Lower leg skin (tissue), 3 donors: Measurements from ENCODE around the gene TAF5.

ENCODE experiments used
- POLR2A ChIP-seq, 2 donors: fragments of 450-650 bp; IDR thresholded peaks; one replicate each; pipeline ENCODE4 v1.6.1; 2016 to 2017; ENCODE audit warnings: antibody characterized with exemption in 2 of 2, mild to moderate bottlenecking in 1 of 2, moderate library complexity in 1 of 2
- TF ChIP-seq, protein P1 (sequence below), 3 donors: fragments of 450-650 bp; IDR thresholded peaks; one replicate each; pipeline ENCODE4 v1.5.1; 2016; ENCODE audit warnings: antibody characterized with exemption in 3 of 3, mild to moderate bottlenecking in 3 of 3, moderate library complexity in 2 of 3

GRCh38 chr10:103367379-103367781 lies 396 bp upstream of the TAF5 start:
- TF ChIP-seq, protein P1, sequence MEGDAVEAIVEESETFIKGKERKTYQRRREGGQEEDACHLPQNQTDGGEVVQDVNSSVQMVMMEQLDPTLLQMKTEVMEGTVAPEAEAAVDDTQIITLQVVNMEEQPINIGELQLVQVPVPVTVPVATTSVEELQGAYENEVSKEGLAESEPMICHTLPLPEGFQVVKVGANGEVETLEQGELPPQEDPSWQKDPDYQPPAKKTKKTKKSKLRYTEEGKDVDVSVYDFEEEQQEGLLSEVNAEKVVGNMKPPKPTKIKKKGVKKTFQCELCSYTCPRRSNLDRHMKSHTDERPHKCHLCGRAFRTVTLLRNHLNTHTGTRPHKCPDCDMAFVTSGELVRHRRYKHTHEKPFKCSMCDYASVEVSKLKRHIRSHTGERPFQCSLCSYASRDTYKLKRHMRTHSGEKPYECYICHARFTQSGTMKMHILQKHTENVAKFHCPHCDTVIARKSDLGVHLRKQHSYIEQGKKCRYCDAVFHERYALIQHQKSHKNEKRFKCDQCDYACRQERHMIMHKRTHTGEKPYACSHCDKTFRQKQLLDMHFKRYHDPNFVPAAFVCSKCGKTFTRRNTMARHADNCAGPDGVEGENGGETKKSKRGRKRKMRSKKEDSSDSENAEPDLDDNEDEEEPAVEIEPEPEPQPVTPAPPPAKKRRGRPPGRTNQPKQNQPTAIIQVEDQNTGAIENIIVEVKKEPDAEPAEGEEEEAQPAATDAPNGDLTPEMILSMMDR (IDR thresholded peaks at IDR 0.05): no peak
- no peak for TF ChIP-seq POLR2A (IDR thresholded peaks at IDR 0.05)
